Measurements from ENCODE around the gene ZNF341.

- TF ChIP-seq CTCF (IDR thresholded peaks at IDR 0.05) (no peak), POLR2A (IDR thresholded peaks at IDR 0.05) (no peak)
Observed at GRCh38 chr20:33793011-33793931, 61.5 kb downstream of the ZNF341 start.
